GM19324 (cell line): ENCODE measurements around the gene FUT7.

Experiments used
- ATAC-seq: cut with Tn5 transposase; IDR thresholded peaks from one replicate; pipeline ENCODE4 v1.9.1; 2021; ENCODE audit warnings: mild to moderate bottlenecking, moderate library complexity; ENCODE audit not compliant: unreplicated experiment, low FRiP score

Gene FUT7

GRCh38 chr9:137019891-137020683, 11.8 kb downstream of the FUT7 start:
- no peak for ATAC-seq

- no peak for ATAC-seq
These were observed 12.9 kb downstream of the FUT7 start for GRCh38 chr9:137018761-137019559.

GRCh38 chr9:137017791-137018497, 13.9 kb downstream of the FUT7 start:
- no peak for ATAC-seq

DNA sequence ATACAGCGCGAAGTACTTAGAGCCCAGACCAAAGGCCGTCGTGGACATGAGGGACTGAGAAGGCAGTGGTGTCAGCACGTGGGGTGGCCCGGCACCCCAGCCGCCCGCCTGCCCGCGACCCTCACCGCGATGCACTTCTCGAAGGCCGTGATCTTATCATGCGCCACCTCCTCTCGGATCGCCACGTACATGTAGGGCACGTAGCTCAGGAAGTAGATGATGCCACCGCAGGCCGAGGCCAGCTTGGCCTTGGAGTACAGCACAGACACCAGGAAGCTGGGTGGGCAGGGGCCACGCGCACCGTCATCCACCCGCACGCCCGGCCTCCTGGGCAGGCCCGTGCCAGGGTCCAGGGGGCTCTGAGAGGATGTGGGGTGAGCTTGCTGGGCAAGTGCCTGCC, 14.8 kb downstream of the FUT7 start:
- no peak for ATAC-seq

DNA sequence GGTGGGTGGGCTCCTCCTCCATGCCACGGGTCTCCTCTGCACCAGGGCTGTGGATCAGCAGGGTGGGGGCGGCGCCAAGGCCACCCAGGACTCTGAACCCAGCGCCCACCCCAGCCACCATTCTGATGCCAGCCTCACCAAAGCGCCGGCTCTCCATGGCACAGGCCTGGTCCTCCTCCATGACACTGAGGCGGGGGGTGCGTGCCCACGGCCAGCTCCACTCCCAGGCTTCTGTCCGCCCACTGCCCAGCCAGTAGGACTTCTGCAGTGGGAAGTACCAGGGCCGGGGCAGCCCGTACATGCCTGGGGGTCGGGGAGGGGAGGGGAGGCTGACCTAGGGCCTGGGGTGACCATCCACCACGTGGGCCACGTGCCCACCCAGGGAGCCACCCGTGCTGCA, 15.5 kb downstream of the FUT7 start:
- ATAC-seq: no peak

DNA sequence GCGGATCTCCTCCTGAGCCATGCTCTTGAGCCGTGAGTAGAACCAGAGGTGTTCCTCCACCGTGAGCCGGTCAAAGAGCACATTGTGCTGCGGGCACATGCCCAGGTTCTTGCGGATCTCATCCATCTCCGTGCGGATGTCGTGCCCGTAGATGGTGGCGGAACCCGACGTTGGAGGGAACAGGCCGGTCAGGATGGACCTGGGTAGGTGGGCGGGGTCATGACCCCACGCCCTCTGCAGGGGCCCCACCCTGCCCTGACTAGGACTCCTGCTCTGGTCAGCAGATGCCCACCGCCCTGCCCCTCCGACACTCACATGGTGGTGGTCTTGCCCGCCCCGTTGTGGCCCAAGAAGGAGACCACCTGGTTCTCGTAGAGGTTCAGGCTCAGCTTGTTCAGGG, 15.9 kb downstream of the FUT7 start:
- no peak for ATAC-seq

GRCh38 chr9:137015540-137015930, 16.4 kb downstream of the FUT7 start:
- ATAC-seq: no peak

- no peak for ATAC-seq
These were observed 16.9 kb downstream of the FUT7 start for GRCh38 chr9:137014776-137015539.

GRCh38 chr9:137014166-137014565, 17.7 kb downstream of the FUT7 start:
- ATAC-seq: no peak

- no peak for ATAC-seq
These were observed 18.3 kb downstream of the FUT7 start for GRCh38 chr9:137013571-137013940.

DNA sequence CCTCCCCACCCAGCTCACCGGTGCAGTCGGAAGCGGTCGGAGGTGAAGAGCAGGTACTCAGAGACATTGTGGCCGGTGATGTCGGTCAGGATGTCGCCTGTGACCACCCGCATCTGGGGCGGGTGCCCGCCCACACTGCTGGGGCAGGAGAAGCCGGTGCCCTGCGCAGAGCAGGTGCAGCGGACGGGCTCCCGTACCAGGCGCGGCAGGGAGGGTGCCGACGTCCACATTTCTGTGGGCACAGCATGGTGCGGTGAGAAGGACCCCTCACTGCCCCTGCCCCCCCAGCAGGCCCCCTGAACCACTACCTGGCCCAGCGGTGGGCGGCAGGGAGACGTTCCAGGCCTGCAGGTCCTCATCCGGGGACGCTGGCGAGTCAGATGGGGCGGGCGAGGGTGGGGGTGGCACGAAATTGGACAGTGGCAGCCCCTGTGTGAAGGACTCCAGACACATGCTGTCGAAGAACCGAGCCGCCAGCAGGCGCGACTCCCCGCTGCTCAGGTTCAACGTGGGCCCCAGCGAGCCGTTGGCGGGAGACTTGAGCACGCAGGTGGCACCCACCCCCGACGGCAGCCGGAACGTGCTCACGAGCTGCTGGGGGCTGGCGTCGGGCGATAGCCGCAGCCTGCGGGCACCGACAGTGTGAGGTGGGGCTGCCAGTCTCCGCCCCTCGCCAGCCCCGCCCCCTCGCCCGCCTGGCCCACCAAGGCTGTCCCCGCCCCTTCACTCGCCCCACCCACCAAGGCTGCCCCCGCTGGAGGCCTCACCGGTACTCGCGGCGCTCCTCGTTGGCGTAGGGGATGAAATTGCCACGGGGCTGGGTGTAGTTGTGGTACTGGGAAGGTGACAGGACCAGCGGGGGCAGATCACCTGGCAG, 19.0 kb downstream of the FUT7 start:
- ATAC-seq: no peak

DNA sequence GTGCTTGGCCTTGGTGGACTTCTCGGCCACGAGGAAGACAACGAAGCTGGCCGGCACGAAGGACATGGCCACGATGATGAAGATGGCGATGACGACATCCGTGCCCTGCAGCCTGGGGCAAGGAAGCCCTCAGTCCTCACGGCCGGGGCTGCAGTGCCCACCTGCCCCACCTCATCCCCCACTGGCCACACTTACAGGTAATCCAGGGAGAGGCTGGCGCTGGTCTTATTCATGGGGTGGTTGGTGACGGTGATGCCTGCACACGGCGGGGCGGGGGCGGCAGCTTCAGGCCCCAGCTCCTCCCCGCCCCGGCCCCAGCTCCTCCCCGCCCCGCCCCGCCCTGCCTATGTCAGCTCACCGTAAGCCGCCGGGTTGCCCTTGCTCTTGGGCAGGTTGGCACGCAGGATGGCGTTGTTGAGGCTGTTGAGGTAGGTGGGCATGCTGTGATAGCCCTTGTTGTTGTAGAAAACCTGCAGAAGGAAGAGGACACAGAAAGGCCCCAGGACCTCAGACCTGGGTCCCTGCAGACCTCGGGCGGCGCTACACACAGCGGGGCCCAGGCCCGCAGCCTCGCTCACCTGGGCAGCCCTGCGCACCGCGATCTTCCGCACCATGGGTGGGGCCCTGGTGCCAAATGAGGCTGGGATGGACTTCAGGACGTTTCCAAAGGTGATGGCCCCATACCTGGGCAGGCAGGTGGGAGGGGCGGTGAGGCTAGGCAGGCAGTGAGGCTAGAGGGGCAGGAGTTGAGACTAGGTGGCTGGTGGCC, 19.8 kb downstream of the FUT7 start:
- no peak for ATAC-seq

DNA sequence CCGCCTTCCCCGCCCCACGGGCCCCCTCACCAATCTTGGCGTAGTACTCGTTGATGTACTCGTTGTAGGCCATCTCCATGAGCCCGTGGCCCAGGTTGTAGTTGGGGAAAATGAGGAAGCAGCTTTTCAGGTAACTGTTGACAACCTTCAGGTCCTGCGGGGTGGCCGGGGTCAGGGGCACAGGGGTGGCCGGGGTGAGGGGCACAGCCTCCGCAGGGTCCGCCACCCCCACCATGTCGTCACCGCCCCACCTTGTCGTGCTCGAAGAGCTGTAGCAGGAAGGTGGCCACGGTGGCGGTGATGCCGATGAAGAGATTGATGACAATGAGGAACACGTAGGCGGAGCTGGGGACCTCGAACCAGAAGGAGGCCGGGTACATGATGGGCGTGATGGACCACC, 20.7 kb downstream of the FUT7 start:
- ATAC-seq: no peak

DNA sequence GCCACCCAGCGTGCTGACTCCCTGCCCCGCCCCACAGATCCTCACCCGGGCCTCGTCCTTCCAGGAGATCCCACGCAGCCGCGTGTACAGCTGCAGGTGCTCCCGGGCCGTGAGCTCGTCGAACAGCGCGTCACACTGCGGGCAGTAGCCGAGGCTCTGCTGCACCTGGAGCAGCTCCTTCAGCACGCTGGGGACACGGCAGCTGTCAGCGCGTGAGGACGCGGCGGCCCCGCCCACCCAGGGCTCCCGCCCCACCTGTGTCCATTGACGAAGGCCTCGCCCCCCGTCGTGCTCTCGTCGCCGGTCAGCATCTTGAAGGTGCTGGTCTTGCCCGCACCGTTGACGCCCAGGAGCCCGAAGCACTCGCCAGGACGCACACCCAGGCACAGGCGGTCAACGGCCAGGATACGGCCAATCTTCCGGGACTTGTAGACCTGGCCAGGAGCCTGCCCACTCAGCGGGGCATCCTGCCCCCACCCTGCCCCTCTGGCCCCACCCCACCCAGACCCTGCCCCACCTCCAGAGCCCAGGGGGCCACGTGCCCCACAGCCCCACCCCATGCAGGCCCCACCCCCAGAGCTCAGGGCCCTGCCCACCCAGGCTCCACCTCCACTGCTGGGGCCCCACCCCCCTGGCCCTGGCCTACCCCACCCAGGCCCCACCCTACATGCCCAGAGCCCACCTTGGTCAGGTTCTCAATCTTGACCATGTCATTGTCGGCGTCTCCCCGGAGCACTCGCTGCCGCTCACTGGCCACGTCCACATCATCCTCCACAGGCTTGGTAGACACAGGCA, 21.8 kb downstream of the FUT7 start:
- no peak for ATAC-seq

DNA sequence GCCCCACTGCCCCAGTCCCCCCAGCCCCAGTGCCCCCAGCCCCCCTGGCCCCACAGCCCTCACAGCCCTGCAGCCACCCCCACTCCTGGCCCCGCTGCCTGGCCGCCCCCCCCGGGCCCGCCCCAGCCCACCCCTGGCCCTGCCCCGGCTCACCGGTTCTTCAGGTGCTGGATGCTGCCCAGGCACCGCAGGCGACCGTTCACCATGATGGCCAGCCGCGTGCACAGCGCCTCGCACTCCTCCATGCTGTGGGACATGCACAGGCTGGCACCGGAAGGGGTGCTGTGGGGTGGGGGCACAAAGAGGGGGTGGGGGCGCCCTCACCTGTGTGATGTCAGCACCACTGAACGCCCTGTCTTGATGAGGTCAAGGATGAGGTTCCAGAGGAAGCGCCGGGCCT, 22.7 kb downstream of the FUT7 start:
- ATAC-seq: no peak

- no peak for ATAC-seq
These were observed 23.6 kb downstream of the FUT7 start for GRCh38 chr9:137008312-137008711.

DNA sequence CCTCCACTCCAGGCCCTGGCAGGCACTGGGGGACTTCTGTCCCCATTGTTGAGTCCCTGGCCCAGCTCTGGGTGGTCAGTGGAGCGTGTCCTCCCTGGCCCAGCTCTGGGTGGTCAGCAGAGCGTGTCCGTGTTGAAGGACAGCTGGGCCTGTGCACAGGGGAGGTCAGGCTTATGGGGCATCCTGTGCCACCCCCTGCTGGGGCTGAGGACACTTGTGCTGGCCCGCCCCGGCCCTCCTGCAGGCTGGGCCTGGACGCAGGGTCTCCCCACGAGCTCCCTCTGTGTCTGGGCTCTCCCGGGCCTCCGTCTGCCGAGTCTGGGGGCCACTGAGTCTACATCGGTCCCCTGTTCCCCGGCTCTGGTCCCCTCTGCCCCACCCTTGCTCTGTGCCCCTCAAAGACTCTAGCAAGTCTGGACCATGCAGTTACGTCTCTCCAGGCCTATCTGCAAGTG, 24.0 kb downstream of the FUT7 start:
- ATAC-seq: no peak
